ENCODE data around the gene ANXA7. TPM values are rescaled to one million over a fixed set of nuclear protein-coding genes. Genes with fewer than 3 reads are reported as not detected.
A peak's percentile ranks its signal among the peaks of the same experiment; 100 is the strongest.

The ANXA7 gene
- total RNA-seq, 1 donor, result 158 TPM

DNA sequence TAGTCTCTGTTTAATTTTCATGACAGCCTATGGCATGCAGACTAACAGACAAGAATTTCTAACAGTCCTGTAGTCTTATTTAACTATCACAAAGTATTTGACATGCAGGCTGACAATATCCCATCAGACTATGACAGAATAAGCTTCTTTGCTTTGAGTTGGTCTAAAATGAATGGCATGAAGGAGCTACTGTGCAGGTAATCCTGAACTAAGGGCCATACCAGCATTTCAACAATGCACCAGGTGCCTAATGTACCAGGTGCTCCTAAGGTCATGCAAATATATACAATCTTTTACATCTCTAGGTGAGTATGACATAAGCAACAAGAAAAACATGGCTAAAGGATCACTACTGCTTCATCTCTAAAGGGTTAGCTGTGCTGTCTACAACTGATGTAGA is 33.1 kb upstream of the ANXA7 start:
- no peak for TF ChIP-seq CTCF (IDR thresholded peaks at IDR 0.05; ENCODE audit: insufficient read depth, low read length)
- H3K4me3 ChIP-seq (ENCODE audit: low read depth, low read length), result no peak overlapping the region
- no peak for DNase-seq (ENCODE audit: low read depth)

DNA sequence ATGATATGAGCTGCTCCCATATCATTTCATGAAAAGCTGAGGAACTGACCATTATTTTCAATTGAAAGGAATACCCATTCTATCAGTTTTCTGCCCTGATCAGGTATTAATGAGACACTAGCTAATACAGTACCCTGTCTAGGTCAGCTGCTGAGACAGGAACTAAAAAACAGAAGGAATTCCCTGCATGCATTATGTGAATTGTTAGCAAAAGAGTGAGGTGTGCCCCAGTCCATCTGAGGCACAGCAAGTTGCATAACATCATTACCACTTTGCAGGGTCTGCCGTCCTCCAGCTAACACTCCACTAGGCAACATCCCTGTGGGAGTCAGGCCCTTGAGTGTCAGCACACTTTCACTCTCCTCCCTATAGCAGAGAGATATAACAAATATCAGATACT is 30.6 kb upstream of the ANXA7 start:
- no peak overlapping the region for H3K4me3 ChIP-seq (ENCODE audit: low read depth, low read length)
- TF ChIP-seq CTCF (IDR thresholded peaks at IDR 0.05; ENCODE audit: insufficient read depth, low read length), result no peak
- no peak for DNase-seq (ENCODE audit: low read depth)

DNA sequence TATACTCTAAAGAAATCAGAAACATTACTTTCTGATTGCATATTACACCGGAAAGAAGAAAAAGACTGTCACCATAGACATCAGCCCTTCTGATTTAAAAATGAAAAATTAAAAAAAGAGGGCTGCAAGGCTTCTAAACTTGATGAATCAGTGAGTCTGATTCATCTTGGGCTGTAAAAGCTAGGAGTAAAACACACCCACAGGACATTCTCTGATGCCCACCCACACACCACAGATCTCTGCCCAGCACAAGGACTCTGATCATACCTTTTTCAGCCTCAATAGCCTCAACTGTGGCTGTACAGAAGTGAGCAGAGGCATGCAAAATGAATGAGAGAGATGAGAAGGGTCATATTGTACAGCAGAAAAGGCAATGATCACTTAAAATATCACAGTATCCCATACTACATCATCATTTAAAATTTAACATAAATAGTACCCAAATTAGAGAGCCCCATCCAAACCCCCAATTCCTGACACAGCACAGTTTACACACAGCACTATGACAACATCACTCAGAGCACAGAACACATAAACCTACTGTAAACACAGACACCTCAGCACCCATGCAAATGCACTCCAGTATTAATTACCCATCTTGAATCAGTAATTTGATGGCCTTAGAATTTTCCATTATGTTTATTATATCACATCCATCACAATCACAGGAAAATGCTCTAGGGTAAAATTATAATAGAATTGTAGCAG is 25.9 kb upstream of the ANXA7 start:
- no peak for TF ChIP-seq CTCF (IDR thresholded peaks at IDR 0.05; ENCODE audit: insufficient read depth, low read length)
- peak; percentile 51 for DNase-seq (ENCODE audit: low read depth)
- no peak overlapping the region for H3K4me3 ChIP-seq (ENCODE audit: low read depth, low read length)

- no peak for TF ChIP-seq CTCF (IDR thresholded peaks at IDR 0.05; ENCODE audit: insufficient read depth, low read length)
- peak; percentile 48 for DNase-seq (ENCODE audit: low read depth)
- no peak overlapping the region for H3K4me3 ChIP-seq (ENCODE audit: low read depth, low read length)
Observed at GRCh38 chr10:73439055-73439454, 25.2 kb upstream of the ANXA7 start.

GRCh38 chr10:73433538-73433867 is 19.6 kb upstream of the ANXA7 start, which contains the start of gene MSS51:
Gene MSS51 (minus strand): TSS chr10:73433561. CDS start chr10:73428284, 5,277 bp downstream.
- TF ChIP-seq CTCF (IDR thresholded peaks at IDR 0.05; ENCODE audit: insufficient read depth, low read length), result no peak
- H3K4me3 ChIP-seq (ENCODE audit: low read depth, low read length), result no peak within 1 kb of the TSS
- no peak for DNase-seq (ENCODE audit: low read depth)

DNA sequence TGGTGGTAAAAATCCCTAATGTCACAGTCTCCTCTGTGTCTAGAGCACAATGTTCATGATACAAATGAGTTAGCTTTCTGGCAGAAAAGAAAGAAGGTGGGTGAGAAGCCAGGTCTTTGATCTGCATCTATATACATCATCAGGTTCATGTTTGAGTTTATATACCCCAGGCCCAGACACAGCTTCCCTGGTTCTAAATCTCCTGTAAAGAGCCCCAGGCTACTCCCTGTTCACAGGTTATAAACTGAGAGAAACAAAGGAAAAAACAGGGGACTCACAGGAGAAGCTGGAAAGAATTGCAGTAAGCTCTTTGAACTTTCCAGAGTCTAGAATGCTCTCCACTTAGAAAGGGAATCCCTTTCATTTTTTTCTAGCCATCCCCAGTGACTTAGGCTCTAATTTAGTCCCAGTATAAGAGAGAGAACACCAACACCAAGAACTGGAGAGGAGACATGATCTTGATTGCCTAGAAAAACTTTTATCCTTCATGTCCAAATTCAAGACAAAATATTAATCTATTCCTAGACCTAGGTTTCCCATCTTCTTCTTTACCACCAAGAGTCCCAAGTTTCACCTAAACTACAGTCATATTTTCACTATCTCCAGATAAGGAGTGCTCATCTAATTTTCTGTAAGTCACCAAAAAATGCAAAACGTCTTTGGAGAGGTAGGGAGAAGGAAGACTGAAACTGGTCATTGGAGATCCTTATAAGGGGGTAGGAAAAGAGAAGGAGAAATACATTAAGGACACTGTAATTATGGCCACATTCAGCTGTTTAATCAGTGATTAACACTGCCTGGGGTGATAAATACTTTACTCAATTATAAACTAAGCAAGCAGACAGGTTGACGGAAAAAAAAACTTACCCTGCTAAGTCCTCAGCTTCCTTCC is 19.0 kb upstream of the ANXA7 start:
- no peak overlapping the region for H3K4me3 ChIP-seq (ENCODE audit: low read depth, low read length)
- TF ChIP-seq CTCF (IDR thresholded peaks at IDR 0.05; ENCODE audit: insufficient read depth, low read length), result no peak
- no peak for DNase-seq (ENCODE audit: low read depth)
